ENCODE measurements around the gene MICAL3. TPM values are rescaled to one million over a fixed set of nuclear protein-coding genes. Genes with fewer than 3 reads are reported as not detected.
"Not testable (repeated sequence)": the region's sequence is repeated elsewhere in the genome, so short reads cannot be mapped to it uniquely, and the experiment has no call there.

Gene MICAL3
- total RNA-seq, 1 donor from 2014 or later = 85.7 TPM

- intact Hi-C loops (cut with DNase I) = loop anchor here (5.0 kb wide), 1 partner anchor 36 kb away; no protein-coding TSS in a partner anchor
- no peak for ATAC-seq
- no peak for DNase-seq (ENCODE audit: missing footprints)
Measured at GRCh38 chr22:17948101-17948500, 76.3 kb downstream of the MICAL3 start.

GRCh38 chr22:17946662-17947367, 77.5 kb downstream of the MICAL3 start:
- intact Hi-C loops (cut with DNase I) = loop anchor here (5.0 kb wide), 1 partner anchor 35 kb away; no protein-coding TSS in a partner anchor
- ATAC-seq = no peak
- DNase-seq (ENCODE audit: missing footprints) = no peak

GRCh38 chr22:17945888-17946648, 78.3 kb downstream of the MICAL3 start:
- intact Hi-C loops (cut with DNase I) = loop anchor here (5.0 kb wide), 1 partner anchor 34 kb away; no protein-coding TSS in a partner anchor
- DNase-seq (ENCODE audit: missing footprints) (no peak), ATAC-seq (no peak)

- intact Hi-C loops (cut with DNase I) = loop anchor here (5.0 kb wide), 1 partner anchor 33 kb away; no protein-coding TSS in a partner anchor
- ATAC-seq = no peak
- no peak for DNase-seq (ENCODE audit: missing footprints)
Measured at GRCh38 chr22:17945156-17945887, 79.0 kb downstream of the MICAL3 start.

GRCh38 chr22:17944256-17944655, 80.1 kb downstream of the MICAL3 start:
- intact Hi-C loops (cut with DNase I) = no loop called here
- ATAC-seq (peak; percentile 14), DNase-seq (ENCODE audit: missing footprints) (no peak)

GRCh38 chr22:17943533-17944249, 80.7 kb downstream of the MICAL3 start:
- ATAC-seq (no peak), DNase-seq (ENCODE audit: missing footprints) (no peak)
- intact Hi-C loops (cut with DNase I) = no loop called here

GRCh38 chr22:17942721-17943120, 81.6 kb downstream of the MICAL3 start:
- intact Hi-C loops (cut with DNase I) = no loop called here
- ATAC-seq (no peak), DNase-seq (ENCODE audit: missing footprints) (no peak)

- ATAC-seq (peak; percentile 40), DNase-seq (ENCODE audit: missing footprints) (no peak)
- intact Hi-C loops (cut with DNase I) = no loop called here
Measured at GRCh38 chr22:17941471-17942406, 82.6 kb downstream of the MICAL3 start.

GRCh38 chr22:17939579-17939978, 84.8 kb downstream of the MICAL3 start:
- ATAC-seq (no peak), DNase-seq (ENCODE audit: missing footprints) (no peak)
- intact Hi-C loops (cut with DNase I) = no loop called here

GRCh38 chr22:17939011-17939410, 85.3 kb downstream of the MICAL3 start:
- no peak for DNase-seq (ENCODE audit: missing footprints)
- ATAC-seq = no peak
- intact Hi-C loops (cut with DNase I) = no loop called here

- ATAC-seq = peak; percentile 81
- no peak for DNase-seq (ENCODE audit: missing footprints)
- intact Hi-C loops (cut with DNase I) = no loop called here
Measured at GRCh38 chr22:17938484-17938924, 85.9 kb downstream of the MICAL3 start.

- DNase-seq (ENCODE audit: missing footprints); intact Hi-C loops (cut with DNase I); ATAC-seq: not testable (repeated sequence)
Measured at GRCh38 chr22:17932457-17932856, 91.9 kb downstream of the MICAL3 start.

GRCh38 chr22:17931400-17931825, 92.9 kb downstream of the MICAL3 start:
- ATAC-seq (peak; percentile 92), DNase-seq (ENCODE audit: missing footprints) (peak; percentile 76)
- intact Hi-C loops (cut with DNase I) = no loop called here

- ATAC-seq (peak; percentile 29), DNase-seq (ENCODE audit: missing footprints) (no peak)
- intact Hi-C loops (cut with DNase I) = no loop called here
Measured at GRCh38 chr22:17930455-17931313, 93.7 kb downstream of the MICAL3 start.

- intact Hi-C loops (cut with DNase I) = no loop called here
- DNase-seq (ENCODE audit: missing footprints) = no peak
- ATAC-seq = no peak
Measured at GRCh38 chr22:17929909-17930308, 94.5 kb downstream of the MICAL3 start.

- no peak for DNase-seq (ENCODE audit: missing footprints)
- no peak for ATAC-seq
- intact Hi-C loops (cut with DNase I) = no loop called here
Measured at GRCh38 chr22:17928391-17928790, 96.0 kb downstream of the MICAL3 start.

- intact Hi-C loops (cut with DNase I) = no loop called here
- DNase-seq (ENCODE audit: missing footprints) (no peak), ATAC-seq (no peak)
Measured at GRCh38 chr22:17927062-17927461, 97.3 kb downstream of the MICAL3 start.
